ENCODE data around the gene RAB23.

Gene RAB23

DNA sequence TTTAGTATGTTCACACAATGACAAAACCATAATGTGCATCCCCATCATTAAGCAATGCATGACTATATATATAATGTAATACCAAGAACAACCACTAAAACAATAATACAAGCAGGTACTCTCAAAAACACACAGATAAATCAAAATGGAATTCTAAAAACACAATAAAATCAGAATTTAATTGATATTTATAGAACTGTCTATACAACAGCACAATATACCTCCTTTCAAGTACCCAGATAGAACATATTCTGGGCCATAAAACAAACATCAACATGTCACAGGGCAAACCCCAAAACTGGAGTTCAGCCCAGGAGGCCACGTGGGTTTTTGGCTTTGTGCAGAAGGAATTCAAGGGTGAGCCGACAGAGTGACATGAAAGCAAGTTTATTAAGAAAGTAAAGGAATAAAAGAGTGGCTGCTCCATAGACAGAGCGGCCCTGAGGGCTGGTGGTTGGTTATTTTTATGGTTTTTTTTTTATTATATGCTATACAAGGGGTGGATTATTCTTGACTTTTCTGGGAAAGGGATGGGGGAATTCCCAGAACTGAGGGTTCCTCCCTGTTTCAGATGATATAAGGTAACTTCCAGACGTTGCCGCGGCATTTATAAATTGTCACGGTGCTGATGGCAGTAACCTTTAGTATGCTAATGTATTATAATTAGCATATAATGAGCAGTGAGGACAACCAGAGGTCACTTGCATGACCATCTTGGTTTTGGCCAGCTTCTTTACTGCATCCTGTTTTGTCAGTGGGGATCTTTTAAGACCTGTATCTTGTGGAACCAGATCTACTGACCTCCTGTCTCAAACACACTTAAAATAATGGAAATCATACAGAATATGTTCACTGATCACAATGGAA is 5.6 kb downstream of the RAB23 start:
- Histone ChIP-seq H3K9me3 (ENCODE audit: control insufficient read depth, low read length) (no peaks in the 10 kb centered on the region), H3K4me3 (ENCODE audit: insufficient read depth, low read depth, low read length, poor library complexity, severe bottlenecking) (no peak overlapping the region), H3K4me1 (ENCODE audit: control insufficient read depth, insufficient read depth, low read length, poor library complexity, severe bottlenecking) (no peaks in the 10 kb centered on the region), H3K27me3 (replicated peaks; ENCODE audit: control insufficient read depth, insufficient read depth, low read length, poor library complexity, severe bottlenecking) (no peaks in the 10 kb centered on the region), H3K27ac (ENCODE audit: insufficient read depth, low read length, poor library complexity, severe bottlenecking) (no peak overlapping the region), H3K36me3 (ENCODE audit: control insufficient read depth, insufficient read depth, low read length) (no peaks in the 10 kb centered on the region)
- no peak for DNase-seq

DNA sequence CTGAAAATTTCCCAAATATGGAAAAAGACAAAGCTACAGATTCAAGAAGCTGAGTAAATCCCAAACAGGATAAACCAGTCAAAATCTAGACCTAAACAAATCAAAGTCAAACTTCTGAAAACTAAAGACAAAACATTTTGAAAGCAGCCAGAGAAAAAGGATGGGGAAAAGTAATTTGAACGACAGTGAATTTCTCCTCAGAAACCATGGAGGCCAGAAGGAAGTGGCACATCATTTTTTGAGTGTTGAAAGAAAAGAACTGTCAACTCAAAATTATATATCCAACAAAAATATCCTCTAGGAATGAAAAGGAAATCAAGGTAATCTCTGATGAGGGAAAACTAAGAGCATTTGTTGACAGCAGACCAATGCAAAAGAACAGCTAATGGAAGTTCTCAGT is 6.8 kb downstream of the RAB23 start:
- H3K4me1 ChIP-seq (ENCODE audit: control insufficient read depth, insufficient read depth, low read length, poor library complexity, severe bottlenecking): no peaks in the 10 kb centered on the region
- DNase-seq: no peak
- H3K4me3 ChIP-seq (ENCODE audit: insufficient read depth, low read depth, low read length, poor library complexity, severe bottlenecking): no peak overlapping the region
- H3K9me3 ChIP-seq (ENCODE audit: control insufficient read depth, low read length): no peaks in the 10 kb centered on the region
- no peaks in the 10 kb centered on the region for H3K36me3 ChIP-seq (ENCODE audit: control insufficient read depth, insufficient read depth, low read length)
- no peaks in the 10 kb centered on the region for H3K27me3 ChIP-seq (replicated peaks; ENCODE audit: control insufficient read depth, insufficient read depth, low read length, poor library complexity, severe bottlenecking)
- no peak overlapping the region for H3K27ac ChIP-seq (ENCODE audit: insufficient read depth, low read length, poor library complexity, severe bottlenecking)

DNA sequence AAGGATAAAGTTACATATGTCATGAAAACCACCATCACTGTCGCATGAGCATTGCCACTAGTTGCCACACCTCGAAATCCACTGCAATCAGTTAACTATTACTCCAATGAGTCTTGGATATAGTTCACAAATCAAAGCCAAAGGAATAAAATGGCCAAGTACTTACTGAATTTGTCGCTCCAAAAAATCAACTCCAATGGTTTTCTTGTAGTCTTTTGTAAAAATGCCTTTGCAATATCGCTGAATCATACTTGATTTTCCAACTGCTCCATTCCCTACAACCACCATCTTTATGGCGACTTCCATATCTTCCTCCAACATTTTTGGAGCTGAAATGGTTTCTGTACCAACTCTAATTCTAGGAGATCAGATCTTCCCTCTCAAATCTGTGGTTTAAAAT is 12.0 kb downstream of the RAB23 start:
- Histone ChIP-seq H3K27ac (ENCODE audit: insufficient read depth, low read length, poor library complexity, severe bottlenecking) (no peak overlapping the region), H3K4me3 (ENCODE audit: insufficient read depth, low read depth, low read length, poor library complexity, severe bottlenecking) (no peak overlapping the region), H3K27me3 (replicated peaks; ENCODE audit: control insufficient read depth, insufficient read depth, low read length, poor library complexity, severe bottlenecking) (no peaks in the 10 kb centered on the region), H3K9me3 (ENCODE audit: control insufficient read depth, low read length) (no peaks in the 10 kb centered on the region), H3K4me1 (ENCODE audit: control insufficient read depth, insufficient read depth, low read length, poor library complexity, severe bottlenecking) (no peaks in the 10 kb centered on the region), H3K36me3 (ENCODE audit: control insufficient read depth, insufficient read depth, low read length) (no peaks in the 10 kb centered on the region)
- no peak for DNase-seq

GRCh38 chr6:57209030-57209429 is 13.1 kb downstream of the RAB23 start:
- Histone ChIP-seq H3K4me3 (ENCODE audit: insufficient read depth, low read depth, low read length, poor library complexity, severe bottlenecking) (no peak overlapping the region), H3K9me3 (ENCODE audit: control insufficient read depth, low read length) (no peaks in the 10 kb centered on the region), H3K27ac (ENCODE audit: insufficient read depth, low read length, poor library complexity, severe bottlenecking) (no peak overlapping the region), H3K36me3 (ENCODE audit: control insufficient read depth, insufficient read depth, low read length) (no peaks in the 10 kb centered on the region), H3K4me1 (ENCODE audit: control insufficient read depth, insufficient read depth, low read length, poor library complexity, severe bottlenecking) (no peaks in the 10 kb centered on the region), H3K27me3 (replicated peaks; ENCODE audit: control insufficient read depth, insufficient read depth, low read length, poor library complexity, severe bottlenecking) (no peaks in the 10 kb centered on the region)
- no peak for DNase-seq

DNA sequence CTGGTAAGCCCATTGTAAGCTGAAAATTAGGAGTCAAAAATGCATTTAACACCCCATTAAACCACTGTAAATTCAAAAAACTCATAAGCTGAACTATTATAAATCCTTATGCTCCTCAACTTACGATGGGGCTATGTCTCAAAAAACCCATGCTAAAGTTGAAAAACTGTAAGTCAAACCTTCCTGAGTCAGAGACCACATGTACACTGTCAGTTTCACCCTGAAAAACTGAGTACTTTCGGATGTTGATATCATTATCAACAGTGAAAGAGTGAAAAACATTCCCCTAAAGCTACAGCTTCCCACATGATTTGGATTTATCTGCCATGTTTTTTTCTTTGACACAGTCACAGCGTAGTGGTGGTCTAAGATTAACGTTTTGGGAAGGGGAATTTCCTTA is 14.2 kb downstream of the RAB23 start:
- Histone ChIP-seq H3K27me3 (replicated peaks; ENCODE audit: control insufficient read depth, insufficient read depth, low read length, poor library complexity, severe bottlenecking) (no peaks in the 10 kb centered on the region), H3K27ac (ENCODE audit: insufficient read depth, low read length, poor library complexity, severe bottlenecking) (no peak overlapping the region), H3K4me3 (ENCODE audit: insufficient read depth, low read depth, low read length, poor library complexity, severe bottlenecking) (no peak overlapping the region), H3K4me1 (ENCODE audit: control insufficient read depth, insufficient read depth, low read length, poor library complexity, severe bottlenecking) (no peaks in the 10 kb centered on the region), H3K36me3 (ENCODE audit: control insufficient read depth, insufficient read depth, low read length) (no peaks in the 10 kb centered on the region), H3K9me3 (ENCODE audit: control insufficient read depth, low read length) (no peaks in the 10 kb centered on the region)
- no peak for DNase-seq

GRCh38 chr6:57207141-57207540 is 15.0 kb downstream of the RAB23 start:
- no peaks in the 10 kb centered on the region for H3K4me1 ChIP-seq (ENCODE audit: control insufficient read depth, insufficient read depth, low read length, poor library complexity, severe bottlenecking)
- no peaks in the 10 kb centered on the region for H3K27me3 ChIP-seq (replicated peaks; ENCODE audit: control insufficient read depth, insufficient read depth, low read length, poor library complexity, severe bottlenecking)
- no peak for DNase-seq
- no peak overlapping the region for H3K27ac ChIP-seq (ENCODE audit: insufficient read depth, low read length, poor library complexity, severe bottlenecking)
- H3K9me3 ChIP-seq (ENCODE audit: control insufficient read depth, low read length): no peaks in the 10 kb centered on the region
- no peak overlapping the region for H3K4me3 ChIP-seq (ENCODE audit: insufficient read depth, low read depth, low read length, poor library complexity, severe bottlenecking)
- no peaks in the 10 kb centered on the region for H3K36me3 ChIP-seq (ENCODE audit: control insufficient read depth, insufficient read depth, low read length)

DNA sequence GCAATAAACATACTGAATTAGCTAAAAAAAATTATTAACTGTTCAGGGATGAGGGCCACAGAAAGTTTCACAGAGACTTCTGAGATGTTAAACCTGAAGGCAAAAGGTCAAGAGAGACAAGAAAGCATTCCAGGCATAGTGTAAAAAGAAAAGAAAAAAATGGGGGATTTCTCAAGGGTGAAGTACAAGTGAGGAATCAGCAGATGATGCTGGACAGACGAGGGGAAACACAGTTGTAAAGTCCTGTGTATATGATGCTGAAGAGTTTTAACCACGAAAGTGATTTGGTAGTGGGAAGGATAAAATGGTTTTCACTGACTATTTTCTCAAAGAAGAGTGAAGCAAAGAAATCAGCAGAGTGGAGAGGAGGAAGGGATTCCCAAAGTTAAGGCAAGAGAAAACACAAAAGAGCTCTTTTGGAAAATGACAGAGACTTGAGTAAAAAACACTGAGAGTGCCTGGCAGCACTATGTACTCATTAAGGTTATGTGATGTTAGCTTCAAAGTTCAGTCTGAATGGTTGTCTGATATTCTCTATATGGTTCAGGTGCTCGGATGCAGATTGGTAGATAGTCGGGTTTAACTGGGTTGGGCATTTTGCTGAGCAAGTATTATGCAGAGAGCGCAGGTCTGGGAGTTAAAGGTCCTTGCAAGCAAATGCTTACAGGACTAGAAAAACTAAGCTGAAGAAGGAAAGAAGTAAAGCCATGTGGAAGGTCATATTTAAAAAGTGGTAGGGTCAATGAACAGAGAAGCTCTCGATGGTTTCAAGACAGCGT is 16.4 kb downstream of the RAB23 start:
- no peaks in the 10 kb centered on the region for H3K4me1 ChIP-seq (ENCODE audit: control insufficient read depth, insufficient read depth, low read length, poor library complexity, severe bottlenecking)
- no peak for DNase-seq
- no peaks in the 10 kb centered on the region for H3K9me3 ChIP-seq (ENCODE audit: control insufficient read depth, low read length)
- no peaks in the 10 kb centered on the region for H3K36me3 ChIP-seq (ENCODE audit: control insufficient read depth, insufficient read depth, low read length)
- no peaks in the 10 kb centered on the region for H3K27me3 ChIP-seq (replicated peaks; ENCODE audit: control insufficient read depth, insufficient read depth, low read length, poor library complexity, severe bottlenecking)
- H3K4me3 ChIP-seq (ENCODE audit: insufficient read depth, low read depth, low read length, poor library complexity, severe bottlenecking): no peak overlapping the region
- H3K27ac ChIP-seq (ENCODE audit: insufficient read depth, low read length, poor library complexity, severe bottlenecking): no peak overlapping the region

DNA sequence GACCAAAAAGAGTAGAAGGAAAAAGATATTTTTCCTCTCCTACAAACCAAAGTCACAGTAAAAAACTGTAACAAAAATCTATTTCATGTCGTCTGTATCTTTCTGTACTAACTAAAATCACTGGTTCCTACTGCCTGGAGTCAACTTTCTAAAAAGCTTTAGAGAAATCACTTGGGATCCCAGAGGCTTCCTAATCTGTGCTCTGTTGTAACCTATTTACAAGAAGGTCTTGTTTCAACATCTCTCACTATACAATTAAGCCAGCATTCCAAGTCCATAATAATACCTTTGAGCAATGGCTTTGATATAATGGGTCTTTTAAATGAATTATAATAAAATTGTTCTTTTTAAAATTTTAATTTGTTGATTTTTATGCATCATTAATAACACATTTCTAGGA is 20.4 kb downstream of the RAB23 start:
- no peaks in the 10 kb centered on the region for H3K27me3 ChIP-seq (replicated peaks; ENCODE audit: control insufficient read depth, insufficient read depth, low read length, poor library complexity, severe bottlenecking)
- no peak overlapping the region for H3K4me3 ChIP-seq (ENCODE audit: insufficient read depth, low read depth, low read length, poor library complexity, severe bottlenecking)
- no peaks in the 10 kb centered on the region for H3K36me3 ChIP-seq (ENCODE audit: control insufficient read depth, insufficient read depth, low read length)
- no peaks in the 10 kb centered on the region for H3K9me3 ChIP-seq (ENCODE audit: control insufficient read depth, low read length)
- no peak for DNase-seq
- no peak overlapping the region for H3K27ac ChIP-seq (ENCODE audit: insufficient read depth, low read length, poor library complexity, severe bottlenecking)
- H3K4me1 ChIP-seq (ENCODE audit: control insufficient read depth, insufficient read depth, low read length, poor library complexity, severe bottlenecking): no peaks in the 10 kb centered on the region

GRCh38 chr6:57198926-57199636 is 23.0 kb downstream of the RAB23 start:
- Histone ChIP-seq H3K27me3 (replicated peaks; ENCODE audit: control insufficient read depth, insufficient read depth, low read length, poor library complexity, severe bottlenecking) (no peaks in the 10 kb centered on the region), H3K36me3 (ENCODE audit: control insufficient read depth, insufficient read depth, low read length) (no peaks in the 10 kb centered on the region), H3K9me3 (ENCODE audit: control insufficient read depth, low read length) (no peaks in the 10 kb centered on the region), H3K27ac (ENCODE audit: insufficient read depth, low read length, poor library complexity, severe bottlenecking) (no peak overlapping the region), H3K4me3 (ENCODE audit: insufficient read depth, low read depth, low read length, poor library complexity, severe bottlenecking) (no peak overlapping the region), H3K4me1 (ENCODE audit: control insufficient read depth, insufficient read depth, low read length, poor library complexity, severe bottlenecking) (no peaks in the 10 kb centered on the region)
- DNase-seq: no peak

DNA sequence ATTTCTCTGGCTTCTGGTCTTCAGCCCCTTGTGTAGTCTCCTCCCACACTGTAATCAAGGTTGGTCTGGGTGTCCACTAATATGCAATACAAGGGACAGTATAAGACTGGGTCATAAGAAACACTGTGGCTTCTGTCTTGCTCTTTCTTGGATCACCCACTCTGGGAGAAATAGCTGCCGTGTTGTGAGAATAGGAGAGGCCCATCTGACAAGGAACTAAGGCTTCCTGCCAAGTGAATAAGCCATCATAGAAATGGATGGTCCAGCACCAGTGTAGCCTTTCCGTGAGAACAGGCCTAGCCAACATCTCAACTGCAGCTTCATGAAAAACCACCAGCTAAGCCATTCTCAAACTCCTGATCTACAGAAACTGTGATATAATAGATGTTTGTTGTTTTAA is 26.6 kb downstream of the RAB23 start:
- H3K4me3 ChIP-seq (ENCODE audit: insufficient read depth, low read depth, low read length, poor library complexity, severe bottlenecking): no peak overlapping the region

More for the DNA sequence above, 26.6 kb downstream of the RAB23 start:
- H3K9me3 ChIP-seq (ENCODE audit: control insufficient read depth, low read length): no peaks in the 10 kb centered on the region
- no peaks in the 10 kb centered on the region for H3K27me3 ChIP-seq (replicated peaks; ENCODE audit: control insufficient read depth, insufficient read depth, low read length, poor library complexity, severe bottlenecking)
- no peaks in the 10 kb centered on the region for H3K36me3 ChIP-seq (ENCODE audit: control insufficient read depth, insufficient read depth, low read length)
- DNase-seq: no peak
- no peaks in the 10 kb centered on the region for H3K4me1 ChIP-seq (ENCODE audit: control insufficient read depth, insufficient read depth, low read length, poor library complexity, severe bottlenecking)
- H3K27ac ChIP-seq (ENCODE audit: insufficient read depth, low read length, poor library complexity, severe bottlenecking): no peak overlapping the region

Measured in effector memory CD4-positive, alpha-beta T cell (primary cell).